ENCODE results near the gene SLC25A41. TPM values are rescaled to one million over a fixed set of nuclear protein-coding genes. Genes with fewer than 3 reads are reported as not detected.
A peak's percentile ranks its signal among the peaks of the same experiment; 100 is the strongest.

The SLC25A41 gene
- total and polyA plus RNA-seq, 9 of the 15 experiments (the other 6 are each of a cell fraction or from before 2014, with no cell fraction given): 0.08 to 4.2 (median 1.6) TPM

DNA sequence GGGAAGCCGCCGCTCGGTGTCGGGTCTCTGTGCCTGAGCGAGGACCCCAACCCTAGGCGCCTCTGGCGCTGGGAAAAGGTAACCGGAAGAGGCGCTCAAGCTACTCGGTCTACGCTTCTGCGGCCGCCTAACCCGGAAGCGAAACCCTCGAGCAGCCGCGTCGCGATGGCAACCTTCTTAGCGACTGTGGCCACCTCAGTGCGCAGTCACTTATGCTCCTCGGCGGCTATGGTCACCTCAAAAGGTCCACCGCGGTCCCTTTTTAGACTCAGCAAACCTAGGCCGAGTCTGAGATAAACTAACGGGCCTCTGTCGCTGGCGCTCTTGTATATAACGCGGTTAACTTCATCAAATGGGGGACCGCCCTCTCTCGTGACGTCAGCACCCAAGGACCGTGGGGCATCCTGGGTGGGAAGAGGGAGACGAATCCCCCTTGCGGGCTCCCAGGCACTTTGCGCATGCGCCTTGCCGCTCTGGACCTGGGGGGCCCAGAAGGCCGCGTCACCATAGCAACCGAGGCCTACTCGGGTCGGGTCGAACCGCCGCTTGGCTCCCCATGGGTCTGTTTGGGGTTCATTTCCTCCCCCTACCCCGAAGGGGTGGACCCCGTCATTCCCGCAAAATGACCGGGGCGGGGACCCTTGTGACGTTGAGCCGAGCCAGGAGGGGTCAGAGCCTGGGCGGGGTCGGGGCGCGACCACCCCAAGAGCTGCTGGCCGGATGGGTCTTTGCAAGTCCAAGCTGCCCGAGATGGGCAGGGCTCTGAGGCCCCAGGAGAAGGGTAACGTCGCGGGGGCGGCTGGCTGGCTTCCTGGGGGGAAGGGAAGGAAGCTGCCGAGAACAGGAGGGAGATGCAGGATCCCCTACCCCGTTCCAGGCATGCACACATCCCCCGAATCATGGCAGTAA is 40.2 kb downstream of the SLC25A41 start, which contains the start of gene GTF2F1 (continued):
- TF ChIP-seq RCOR1 (IDR thresholded peaks at IDR 0.05; ENCODE audit: borderline replicate concordance in 1 of 2, low read depth in 2 of 2, low read length in 2 of 2) (no peak), KHSRP (IDR thresholded peaks at IDR 0.05) (no peak), RB1 (IDR thresholded peaks at IDR 0.05; ENCODE audit: low read depth) (peak; percentile 44; the same call in 1 of the 2 replicates), U2AF2 (optimal IDR thresholded peaks at IDR 0.05; ENCODE audit: low read depth, low read length) (no peak), CTBP1 (IDR thresholded peaks at IDR 0.05; ENCODE audit: borderline replicate concordance) (peak; percentile 7; the same call in 1 of the 2 replicates), HNRNPLL (IDR thresholded peaks at IDR 0.05; ENCODE audit: low read depth, low read length, poor library complexity, severe bottlenecking) (peak; percentile 33), CBX1 (IDR thresholded peaks at IDR 0.05; ENCODE audit: low read depth) (no peak), TAF7 (tag; IDR thresholded peaks at IDR 0.05) (peak; percentile 29; the same call in 1 of the 2 replicates)
- TF ChIP-seq, protein P1, sequence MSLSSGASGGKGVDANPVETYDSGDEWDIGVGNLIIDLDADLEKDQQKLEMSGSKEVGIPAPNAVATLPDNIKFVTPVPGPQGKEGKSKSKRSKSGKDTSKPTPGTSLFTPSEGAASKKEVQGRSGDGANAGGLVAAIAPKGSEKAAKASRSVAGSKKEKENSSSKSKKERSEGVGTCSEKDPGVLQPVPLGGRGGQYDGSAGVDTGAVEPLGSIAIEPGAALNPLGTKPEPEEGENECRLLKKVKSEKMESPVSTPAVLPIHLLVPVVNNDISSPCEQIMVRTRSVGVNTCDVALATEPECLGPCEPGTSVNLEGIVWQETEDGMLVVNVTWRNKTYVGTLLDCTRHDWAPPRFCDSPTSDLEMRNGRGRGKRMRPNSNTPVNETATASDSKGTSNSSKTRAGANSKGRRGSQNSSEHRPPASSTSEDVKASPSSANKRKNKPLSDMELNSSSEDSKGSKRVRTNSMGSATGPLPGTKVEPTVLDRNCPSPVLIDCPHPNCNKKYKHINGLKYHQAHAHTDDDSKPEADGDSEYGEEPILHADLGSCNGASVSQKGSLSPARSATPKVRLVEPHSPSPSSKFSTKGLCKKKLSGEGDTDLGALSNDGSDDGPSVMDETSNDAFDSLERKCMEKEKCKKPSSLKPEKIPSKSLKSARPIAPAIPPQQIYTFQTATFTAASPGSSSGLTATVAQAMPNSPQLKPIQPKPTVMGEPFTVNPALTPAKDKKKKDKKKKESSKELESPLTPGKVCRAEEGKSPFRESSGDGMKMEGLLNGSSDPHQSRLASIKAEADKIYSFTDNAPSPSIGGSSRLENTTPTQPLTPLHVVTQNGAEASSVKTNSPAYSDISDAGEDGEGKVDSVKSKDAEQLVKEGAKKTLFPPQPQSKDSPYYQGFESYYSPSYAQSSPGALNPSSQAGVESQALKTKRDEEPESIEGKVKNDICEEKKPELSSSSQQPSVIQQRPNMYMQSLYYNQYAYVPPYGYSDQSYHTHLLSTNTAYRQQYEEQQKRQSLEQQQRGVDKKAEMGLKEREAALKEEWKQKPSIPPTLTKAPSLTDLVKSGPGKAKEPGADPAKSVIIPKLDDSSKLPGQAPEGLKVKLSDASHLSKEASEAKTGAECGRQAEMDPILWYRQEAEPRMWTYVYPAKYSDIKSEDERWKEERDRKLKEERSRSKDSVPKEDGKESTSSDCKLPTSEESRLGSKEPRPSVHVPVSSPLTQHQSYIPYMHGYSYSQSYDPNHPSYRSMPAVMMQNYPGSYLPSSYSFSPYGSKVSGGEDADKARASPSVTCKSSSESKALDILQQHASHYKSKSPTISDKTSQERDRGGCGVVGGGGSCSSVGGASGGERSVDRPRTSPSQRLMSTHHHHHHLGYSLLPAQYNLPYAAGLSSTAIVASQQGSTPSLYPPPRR (CRISPR knock-in tag; IDR thresholded peaks at IDR 0.05; ENCODE audit: borderline replicate concordance): no peak
- TF ChIP-seq, protein P2, sequence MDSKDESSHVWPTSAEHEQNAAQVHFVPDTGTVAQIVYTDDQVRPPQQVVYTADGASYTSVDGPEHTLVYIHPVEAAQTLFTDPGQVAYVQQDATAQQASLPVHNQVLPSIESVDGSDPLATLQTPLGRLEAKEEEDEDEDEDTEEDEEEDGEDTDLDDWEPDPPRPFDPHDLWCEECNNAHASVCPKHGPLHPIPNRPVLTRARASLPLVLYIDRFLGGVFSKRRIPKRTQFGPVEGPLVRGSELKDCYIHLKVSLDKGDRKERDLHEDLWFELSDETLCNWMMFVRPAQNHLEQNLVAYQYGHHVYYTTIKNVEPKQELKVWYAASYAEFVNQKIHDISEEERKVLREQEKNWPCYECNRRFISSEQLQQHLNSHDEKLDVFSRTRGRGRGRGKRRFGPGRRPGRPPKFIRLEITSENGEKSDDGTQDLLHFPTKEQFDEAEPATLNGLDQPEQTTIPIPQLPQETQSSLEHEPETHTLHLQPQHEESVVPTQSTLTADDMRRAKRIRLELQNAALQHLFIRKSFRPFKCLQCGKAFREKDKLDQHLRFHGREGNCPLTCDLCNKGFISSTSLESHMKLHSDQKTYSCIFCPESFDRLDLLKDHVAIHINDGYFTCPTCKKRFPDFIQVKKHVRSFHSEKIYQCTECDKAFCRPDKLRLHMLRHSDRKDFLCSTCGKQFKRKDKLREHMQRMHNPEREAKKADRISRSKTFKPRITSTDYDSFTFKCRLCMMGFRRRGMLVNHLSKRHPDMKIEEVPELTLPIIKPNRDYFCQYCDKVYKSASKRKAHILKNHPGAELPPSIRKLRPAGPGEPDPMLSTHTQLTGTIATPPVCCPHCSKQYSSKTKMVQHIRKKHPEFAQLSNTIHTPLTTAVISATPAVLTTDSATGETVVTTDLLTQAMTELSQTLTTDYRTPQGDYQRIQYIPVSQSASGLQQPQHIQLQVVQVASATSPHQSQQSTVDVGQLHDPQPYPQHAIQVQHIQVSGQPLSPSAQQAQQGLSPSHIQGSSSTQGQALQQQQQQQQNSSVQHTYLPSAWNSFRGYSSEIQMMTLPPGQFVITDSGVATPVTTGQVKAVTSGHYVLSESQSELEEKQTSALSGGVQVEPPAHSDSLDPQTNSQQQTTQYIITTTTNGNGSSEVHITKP (IDR thresholded peaks at IDR 0.05; ENCODE audit: partially characterized antibody): peak; percentile 88
- TF ChIP-seq, protein P3, sequence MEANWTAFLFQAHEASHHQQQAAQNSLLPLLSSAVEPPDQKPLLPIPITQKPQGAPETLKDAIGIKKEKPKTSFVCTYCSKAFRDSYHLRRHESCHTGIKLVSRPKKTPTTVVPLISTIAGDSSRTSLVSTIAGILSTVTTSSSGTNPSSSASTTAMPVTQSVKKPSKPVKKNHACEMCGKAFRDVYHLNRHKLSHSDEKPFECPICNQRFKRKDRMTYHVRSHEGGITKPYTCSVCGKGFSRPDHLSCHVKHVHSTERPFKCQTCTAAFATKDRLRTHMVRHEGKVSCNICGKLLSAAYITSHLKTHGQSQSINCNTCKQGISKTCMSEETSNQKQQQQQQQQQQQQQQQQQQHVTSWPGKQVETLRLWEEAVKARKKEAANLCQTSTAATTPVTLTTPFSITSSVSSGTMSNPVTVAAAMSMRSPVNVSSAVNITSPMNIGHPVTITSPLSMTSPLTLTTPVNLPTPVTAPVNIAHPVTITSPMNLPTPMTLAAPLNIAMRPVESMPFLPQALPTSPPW (CRISPR knock-in tag; IDR thresholded peaks at IDR 0.05): peak; percentile 73
- TF ChIP-seq, protein P4, sequence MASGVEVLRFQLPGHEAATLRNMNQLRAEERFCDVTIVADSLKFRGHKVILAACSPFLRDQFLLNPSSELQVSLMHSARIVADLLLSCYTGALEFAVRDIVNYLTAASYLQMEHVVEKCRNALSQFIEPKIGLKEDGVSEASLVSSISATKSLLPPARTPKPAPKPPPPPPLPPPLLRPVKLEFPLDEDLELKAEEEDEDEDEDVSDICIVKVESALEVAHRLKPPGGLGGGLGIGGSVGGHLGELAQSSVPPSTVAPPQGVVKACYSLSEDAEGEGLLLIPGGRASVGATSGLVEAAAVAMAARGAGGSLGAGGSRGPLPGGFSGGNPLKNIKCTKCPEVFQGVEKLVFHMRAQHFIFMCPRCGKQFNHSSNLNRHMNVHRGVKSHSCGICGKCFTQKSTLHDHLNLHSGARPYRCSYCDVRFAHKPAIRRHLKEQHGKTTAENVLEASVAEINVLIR (CRISPR knock-in tag; IDR thresholded peaks at IDR 0.05): peak; percentile 83
- TF ChIP-seq, protein P5, sequence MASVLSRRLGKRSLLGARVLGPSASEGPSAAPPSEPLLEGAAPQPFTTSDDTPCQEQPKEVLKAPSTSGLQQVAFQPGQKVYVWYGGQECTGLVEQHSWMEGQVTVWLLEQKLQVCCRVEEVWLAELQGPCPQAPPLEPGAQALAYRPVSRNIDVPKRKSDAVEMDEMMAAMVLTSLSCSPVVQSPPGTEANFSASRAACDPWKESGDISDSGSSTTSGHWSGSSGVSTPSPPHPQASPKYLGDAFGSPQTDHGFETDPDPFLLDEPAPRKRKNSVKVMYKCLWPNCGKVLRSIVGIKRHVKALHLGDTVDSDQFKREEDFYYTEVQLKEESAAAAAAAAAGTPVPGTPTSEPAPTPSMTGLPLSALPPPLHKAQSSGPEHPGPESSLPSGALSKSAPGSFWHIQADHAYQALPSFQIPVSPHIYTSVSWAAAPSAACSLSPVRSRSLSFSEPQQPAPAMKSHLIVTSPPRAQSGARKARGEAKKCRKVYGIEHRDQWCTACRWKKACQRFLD (CRISPR knock-in tag; IDR thresholded peaks at IDR 0.05): peak; percentile 61; the same call in 1 of the 2 replicates
